Esophagus squamous epithelium (tissue), 4 donors: ENCODE data around the gene ATP8A2.

Source experiments
- CTCF ChIP-seq, 6 experiments: fragments of 450-650 bp in 4 of 6; fragments of 200-600 bp in 2 of 6; sonication (generic) in 2 of 6; IDR thresholded peaks; one replicate each; pipeline ENCODE4 v1.5.1; 2016 to 2019; ENCODE audit warnings: antibody characterized with exemption in 6 of 6, mild to moderate bottlenecking in 4 of 6, moderate library complexity in 4 of 6
- POLR2A ChIP-seq, 4 donors: fragments of 450-650 bp; IDR thresholded peaks; one replicate each; pipeline ENCODE4 v1.6.1; 2017; ENCODE audit warnings: antibody characterized with exemption in 4 of 4, mild to moderate bottlenecking in 4 of 4, moderate library complexity in 3 of 4

GRCh38 chr13:25570185-25570584, 198.4 kb downstream of the ATP8A2 start:
- TF ChIP-seq CTCF (IDR thresholded peaks at IDR 0.05) (no peak), POLR2A (IDR thresholded peaks at IDR 0.05) (no peak)
